SK-N-SH (cell line): ENCODE measurements around the gene MGRN1. TPM values are rescaled to one million over a fixed set of nuclear protein-coding genes. Genes with fewer than 3 reads are reported as not detected.
A peak's percentile ranks its signal among the peaks of the same experiment; 100 is the strongest.

ENCODE experiments used
- CTCF ChIA-PET: fragments of 300-600, 350-600 bp; formaldehyde crosslinking; extraction: SDS; loops from one replicate; lab custom pipeline; 2021; lab: Yijun Ruan, JAX
- POLR2A ChIA-PET: fragments of 350-600 bp; sonication (Branson Sonifier 250); formaldehyde crosslinking; extraction: SDS; loops from one replicate; lab custom pipeline; 2020; ENCODE audit warnings: antibody characterized with exemption, inconsistent platforms; lab: Yijun Ruan, JAX
- DNase-seq: peaks from one replicate; pipeline ENCODE4 v3.0.0; 2012
- H2AFZ ChIP-seq: fragments of 200-600 bp; sonication (generic); 2 replicates; pipeline ENCODE4 v1.8.1; 2016; ENCODE audit warnings: antibody characterized with exemption, mild to moderate bottlenecking, low read depth
- H3F3A ChIP-seq: fragments of 200-600 bp; sonication (generic); replicated peaks from 2 replicates; pipeline ENCODE3; 2016; ENCODE audit warnings: antibody characterized with exemption, mild to moderate bottlenecking; ENCODE audit not compliant: insufficient read depth
- H3K27ac ChIP-seq, 2 experiments: fragments of 200-500 bp in 1 of 2; fragments of 200-600 bp in 1 of 2; sonication (Bioruptor generic) in 1 of 2; sonication (generic), shearing (Covaris generic) in 1 of 2; 2 replicates each; pipeline versions ENCODE4 v1.5.1 to v1.6.1; 2014 to 2016; ENCODE audit warnings: low read depth in 2 of 2, inconsistent platforms in 1 of 2, low read length in 1 of 2, mild to moderate bottlenecking in 1 of 2, mixed read lengths in 1 of 2
- H3K27me3 ChIP-seq: fragments of 200-600 bp; sonication (generic), shearing (Covaris generic); 2 replicates; pipeline ENCODE4 v1.6.1; 2016; ENCODE audit warnings: mixed run types; ENCODE audit not compliant: insufficient read depth
- H3K36me3 ChIP-seq, 2 experiments: fragments of 200-500 bp in 1 of 2; fragments of 200-600 bp in 1 of 2; sonication (Bioruptor generic) in 1 of 2; sonication (generic) in 1 of 2; replicated peaks in 1 of 2; 2 replicates each; pipeline versions ENCODE3 to v1.5.1; 2014 to 2016; ENCODE audit warnings: low read length in 1 of 2, mild to moderate bottlenecking in 1 of 2; ENCODE audit not compliant: insufficient read depth in 2 of 2, control insufficient read depth in 1 of 2
- H3K4me1 ChIP-seq, 2 experiments: fragments of 200-500 bp in 1 of 2; fragments of 200-600 bp in 1 of 2; sonication (Bioruptor generic) in 1 of 2; sonication (generic), shearing (Covaris generic) in 1 of 2; 2 replicates each; pipeline versions ENCODE4 v1.5.1 to v1.6.1; 2014 to 2016; ENCODE audit warnings: low read depth in 1 of 2, low read length in 1 of 2, mixed run types in 1 of 2; ENCODE audit not compliant: insufficient read depth in 2 of 2, control insufficient read depth in 1 of 2
- H3K4me2 ChIP-seq: fragments of 200-600 bp; sonication (generic), shearing (Covaris generic); 2 replicates; pipeline ENCODE4 v1.6.1; 2017; ENCODE audit warnings: mixed run types
- H3K4me3 ChIP-seq, 2 experiments: fragments of 200-500 bp in 1 of 2; fragments of 200-600 bp in 1 of 2; sonication (Bioruptor generic) in 1 of 2; sonication (generic), shearing (Covaris generic) in 1 of 2; 2 replicates each; pipeline versions ENCODE4 v1.5.1 to v1.8.1; 2014 to 2016; ENCODE audit warnings: low read depth in 2 of 2, inconsistent platforms in 1 of 2, low read length in 1 of 2, mild to moderate bottlenecking in 1 of 2, mixed read lengths in 1 of 2, moderate library complexity in 1 of 2
- H3K79me2 ChIP-seq: fragments of 200-600 bp; sonication (generic); 2 replicates; pipeline ENCODE4 v1.8.1; 2017; ENCODE audit warnings: mild to moderate bottlenecking; ENCODE audit not compliant: insufficient read depth
- H3K9ac ChIP-seq: fragments of 200-600 bp; sonication (generic); 2 replicates; pipeline ENCODE4 v1.6.1; 2017; ENCODE audit warnings: mixed run types
- H3K9me2 ChIP-seq: fragments of 200-600 bp; sonication (generic); 2 replicates; pipeline ENCODE4 v1.6.1; 2017; ENCODE audit warnings: mixed run types
- H3K9me3 ChIP-seq: fragments of 200-600 bp; sonication (generic); 2 replicates; pipeline ENCODE4 v1.6.1; 2017; ENCODE audit warnings: mixed run types, mild to moderate bottlenecking, moderate library complexity
- H4K20me1 ChIP-seq: fragments of 200-600 bp; sonication (generic); 2 replicates; pipeline ENCODE4 v1.6.1; 2017; ENCODE audit warnings: mild to moderate bottlenecking, mixed run types; ENCODE audit not compliant: insufficient read depth
- EP300 ChIP-seq, 2 experiments: IDR thresholded peaks; 2 replicates each; pipeline versions ENCODE4 v1.4.0 to v1.6.1; 2012; ENCODE audit warnings: borderline replicate concordance in 1 of 2, low read depth in 1 of 2, low read length in 1 of 2
- MEF2A ChIP-seq: IDR thresholded peaks from 2 replicates; pipeline ENCODE4 v1.4.0; 2012; ENCODE audit warnings: low read depth, borderline replicate concordance
- MXI1 ChIP-seq: IDR thresholded peaks from 2 replicates; pipeline ENCODE4 v1.6.1; 2012; ENCODE audit warnings: mild to moderate bottlenecking, low read depth, low read length, improper control_type of control experiment
- POLR2AphosphoS5 ChIP-seq: IDR thresholded peaks from 2 replicates; pipeline ENCODE4 v1.6.1; 2012; ENCODE audit warnings: low read depth, low read length
- RCOR1 ChIP-seq: fragments of 150-350 bp; IDR thresholded peaks from 2 replicates; pipeline ENCODE4 v1.6.1; 2017; ENCODE audit warnings: antibody characterized with exemption, low read length
- TAF1 ChIP-seq: IDR thresholded peaks from 2 replicates; pipeline ENCODE4 v1.6.1; 2012; ENCODE audit warnings: low read depth, mild to moderate bottlenecking, low read length, moderate library complexity, borderline replicate concordance
- YY1 ChIP-seq: IDR thresholded peaks from 2 replicates; pipeline ENCODE4 v1.4.0; 2012; ENCODE audit warnings: low read depth, mild to moderate bottlenecking
- WGBS: methylation state at CpG from one replicate; pipeline ENCODE4 v1.1.6; 2017; ENCODE audit warnings: low lambda C conversion rate; 5-methylcytosine and 5-hydroxymethylcytosine counted together
- polyA plus RNA-seq, 3 experiments: library from polyadenylated mRNA; depleted of rRNA; stranded (reverse); fragments of >200 nt; gene quantifications; 2 replicates each; pipeline ENCODE4 v1.2.3, GENCODE V29; 2012
- TF ChIP-seq, protein P1 (sequence below): fragments of 150-350 bp; IDR thresholded peaks from 2 replicates; pipeline ENCODE4 v1.6.1; 2017; ENCODE audit warnings: antibody characterized with exemption, low read length, low read depth, borderline replicate concordance
- TF ChIP-seq, protein P2 (sequence below): IDR thresholded peaks from 2 replicates; pipeline ENCODE4 v1.4.0; 2012; ENCODE audit warnings: low read depth, borderline replicate concordance

MGRN1 gene
- polyA plus RNA-seq, 1 of the 3 experiments (the other 2 are of a cell fraction) = 13.3 TPM

DNA sequence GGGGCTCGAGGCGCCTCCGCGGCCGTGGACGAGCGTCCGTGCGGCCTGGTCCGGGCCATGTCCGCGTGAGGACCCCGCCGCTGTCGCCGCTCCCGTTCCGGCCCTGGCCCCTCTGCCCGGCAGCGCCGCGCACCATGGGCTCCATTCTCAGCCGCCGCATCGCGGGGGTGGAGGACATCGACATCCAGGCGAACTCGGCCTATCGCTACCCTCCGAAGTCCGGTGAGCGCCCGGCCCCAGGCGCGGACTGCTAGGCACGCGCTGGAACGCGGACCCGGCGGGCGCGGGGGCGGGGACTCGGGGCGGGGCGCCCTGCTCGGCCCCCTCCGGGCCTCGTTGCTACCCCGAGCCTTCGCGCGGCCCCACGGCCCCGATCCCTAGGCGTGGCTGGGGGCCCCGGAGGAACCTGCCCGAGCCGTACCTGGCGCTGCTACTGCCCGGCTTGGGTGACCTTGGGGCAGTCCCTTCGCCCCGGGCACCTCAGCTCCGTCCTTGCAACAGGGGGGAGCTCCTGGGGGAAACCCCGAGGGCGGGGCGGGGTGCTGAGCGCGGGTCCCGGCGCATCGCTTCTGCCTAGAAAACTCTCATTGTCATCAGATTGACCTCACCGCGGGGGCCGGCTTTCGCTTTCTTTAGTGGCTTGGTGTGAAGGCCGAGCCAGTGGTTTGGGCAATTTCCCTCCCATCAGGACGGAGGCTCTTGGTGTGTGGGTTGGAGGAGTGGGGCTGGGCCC lies 367 bp downstream of the MGRN1 start:
- CTCF ChIA-PET = interaction anchor here (0.6 to 3.7 kb wide), 18 partner anchors 9 to 149 kb away, joined by 3 to 16 read pairs (median 4); partner anchors contain the start of genes HMOX2 and UBALD1

DNA sequence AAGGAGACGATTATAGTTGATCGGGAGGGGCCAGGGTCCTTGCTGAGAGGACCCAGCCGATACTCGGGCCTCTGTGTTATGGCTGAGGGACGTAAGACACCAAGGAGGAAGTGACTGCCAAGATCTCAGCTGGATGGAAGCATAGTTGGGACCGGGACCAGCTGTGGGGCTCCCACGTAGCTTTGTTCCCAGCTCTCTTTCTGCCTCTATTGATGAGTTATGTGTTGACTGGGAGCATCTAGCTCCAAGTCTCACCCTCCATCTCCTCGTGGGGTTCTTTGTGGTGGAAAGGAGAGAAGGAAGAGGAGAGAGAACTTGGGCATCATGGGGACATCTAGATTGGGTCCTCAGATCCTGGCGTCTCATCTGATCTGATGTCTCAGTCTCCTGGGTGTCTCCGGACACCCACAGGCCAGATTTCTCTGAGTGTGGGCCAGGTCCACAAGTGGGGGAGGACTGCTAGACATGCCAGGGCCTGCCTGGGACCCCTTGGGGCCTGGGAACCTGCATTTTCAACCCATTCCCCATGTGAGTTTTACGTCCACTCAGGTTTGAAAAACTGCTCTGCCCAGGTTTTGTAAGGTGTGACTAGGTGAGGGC lies 1.0 kb downstream of the MGRN1 start:
- 22% methylated on average over 7 of the region's 11 CpGs for WGBS
- no peak for DNase-seq
- H4K20me1 ChIP-seq = peaks cover 27% of the 10 kb centered on the region
- H3K4me1 ChIP-seq = peaks cover 0 to 14% of the 10 kb centered on the region in 2 experiments; a peak in 1 of 4 replicates
- H2AFZ ChIP-seq = no peak overlapping the region
- peak overlapping the region; percentile 96 for H3K4me2 ChIP-seq
- peak overlapping the region; percentile 68 to 81 for H3K27ac ChIP-seq
- POLR2A ChIA-PET = interaction anchor here (1.0 kb wide), 1 partner anchor 16 kb away, joined by 3 read pairs; no protein-coding TSS in a partner anchor
- H3K9ac ChIP-seq = peak overlapping the region; percentile 98
- H3F3A ChIP-seq = no peaks in the 10 kb centered on the region
- no peaks in the 10 kb centered on the region for H3K9me2 ChIP-seq
- TF ChIP-seq YY1 (no peak), MXI1 (no peak), MEF2A (no peak), RCOR1 (no peak), EP300 (IDR thresholded peaks at IDR 0.05; ENCODE audit: borderline replicate concordance in 1 of 2, low read depth in 1 of 2, low read length in 1 of 2) (no peak)
- TF ChIP-seq, protein P1, sequence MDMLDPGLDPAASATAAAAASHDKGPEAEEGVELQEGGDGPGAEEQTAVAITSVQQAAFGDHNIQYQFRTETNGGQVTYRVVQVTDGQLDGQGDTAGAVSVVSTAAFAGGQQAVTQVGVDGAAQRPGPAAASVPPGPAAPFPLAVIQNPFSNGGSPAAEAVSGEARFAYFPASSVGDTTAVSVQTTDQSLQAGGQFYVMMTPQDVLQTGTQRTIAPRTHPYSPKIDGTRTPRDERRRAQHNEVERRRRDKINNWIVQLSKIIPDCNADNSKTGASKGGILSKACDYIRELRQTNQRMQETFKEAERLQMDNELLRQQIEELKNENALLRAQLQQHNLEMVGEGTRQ = no peak
- H3K79me2 ChIP-seq = peaks cover 60% of the 10 kb centered on the region
- H3K4me3 ChIP-seq = peak overlapping the region; percentile 78
- no peaks in the 10 kb centered on the region for H3K36me3 ChIP-seq
- H3K9me3 ChIP-seq = no peaks in the 10 kb centered on the region
- H3K27me3 ChIP-seq = no peaks in the 10 kb centered on the region
- CTCF ChIA-PET = interaction anchor here (1.0 to 3.7 kb wide), 4 partner anchors 12 to 149 kb away, joined by 3 to 16 read pairs (median 10); partner anchors contain the start of gene HMOX2

More for the DNA sequence above, 367 bp downstream of the MGRN1 start:
- Histone ChIP-seq H3K27ac (peak overlapping the region; percentile 68 to 81), H3K4me3 (peak overlapping the region; percentile 78), H3K9me3 (no peaks in the 10 kb centered on the region), H3K4me2 (peak overlapping the region; percentile 96), H3K79me2 (peaks cover 53% of the 10 kb centered on the region), H3K36me3 (no peaks in the 10 kb centered on the region), H3K27me3 (no peaks in the 10 kb centered on the region), H3K9me2 (no peaks in the 10 kb centered on the region), H3F3A (no peaks in the 10 kb centered on the region), H4K20me1 (peaks cover 22% of the 10 kb centered on the region), H3K4me1 (peaks cover 0 to 14% of the 10 kb centered on the region in 2 experiments; a peak in 1 of 4 replicates), H3K9ac (peak overlapping the region; percentile 98), H2AFZ (peak overlapping the region; percentile 63; the same call in 1 of the 2 replicates)
- POLR2A ChIA-PET = interaction anchor here (1.0 kb wide), 1 partner anchor 15 kb away, joined by 3 read pairs; no protein-coding TSS in a partner anchor
- TF ChIP-seq MXI1 (peak; percentile 30; the same call in 1 of the 2 replicates), TAF1 (peak; percentile 49; the same call in 1 of the 2 replicates), POLR2AphosphoS5 (peak; percentile 67)
- TF ChIP-seq, protein P2, sequence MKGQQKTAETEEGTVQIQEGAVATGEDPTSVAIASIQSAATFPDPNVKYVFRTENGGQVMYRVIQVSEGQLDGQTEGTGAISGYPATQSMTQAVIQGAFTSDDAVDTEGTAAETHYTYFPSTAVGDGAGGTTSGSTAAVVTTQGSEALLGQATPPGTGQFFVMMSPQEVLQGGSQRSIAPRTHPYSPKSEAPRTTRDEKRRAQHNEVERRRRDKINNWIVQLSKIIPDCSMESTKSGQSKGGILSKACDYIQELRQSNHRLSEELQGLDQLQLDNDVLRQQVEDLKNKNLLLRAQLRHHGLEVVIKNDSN = no peak
- 0% methylated on average over 5 of the region's 80 CpGs for WGBS
- no peak for DNase-seq
